ENCODE measurements around the gene DLG2.

DLG2 gene

DNA sequence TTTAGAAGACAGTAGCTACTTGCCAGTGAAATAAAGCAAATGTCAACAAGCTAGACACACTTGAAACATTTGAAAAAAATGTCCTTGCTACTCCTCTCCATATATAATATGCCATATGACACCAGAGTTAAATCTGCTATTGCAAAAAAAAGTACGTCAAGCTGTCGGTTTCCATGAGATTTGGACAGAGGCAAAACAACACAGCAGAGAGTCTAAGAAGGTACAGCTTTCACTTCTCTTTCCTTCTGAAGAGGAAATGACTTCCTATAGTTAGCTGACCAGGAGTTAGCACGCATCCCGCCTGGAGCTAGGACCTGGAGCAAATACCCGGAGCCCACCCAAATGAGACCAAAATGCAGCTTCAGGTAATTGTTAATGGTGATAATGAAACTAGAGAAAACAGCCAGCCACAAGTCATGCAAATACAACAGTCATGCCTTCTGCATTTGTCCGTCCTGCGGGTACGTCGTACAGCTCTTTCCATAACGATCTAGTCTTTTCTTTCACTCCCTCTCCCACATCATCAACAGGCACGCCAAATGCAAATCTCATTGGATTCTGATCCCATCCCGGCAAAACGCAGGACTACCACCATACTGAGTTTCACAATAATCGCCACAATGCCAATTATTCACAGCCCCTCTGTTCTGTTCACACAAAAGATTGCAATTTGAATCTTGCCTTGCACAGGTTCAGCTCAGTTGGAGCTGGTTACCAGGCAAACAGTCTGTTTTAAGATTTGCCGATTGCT lies 1945.9 kb downstream of the DLG2 start:
- FAIRE-seq, result no peak

DNA sequence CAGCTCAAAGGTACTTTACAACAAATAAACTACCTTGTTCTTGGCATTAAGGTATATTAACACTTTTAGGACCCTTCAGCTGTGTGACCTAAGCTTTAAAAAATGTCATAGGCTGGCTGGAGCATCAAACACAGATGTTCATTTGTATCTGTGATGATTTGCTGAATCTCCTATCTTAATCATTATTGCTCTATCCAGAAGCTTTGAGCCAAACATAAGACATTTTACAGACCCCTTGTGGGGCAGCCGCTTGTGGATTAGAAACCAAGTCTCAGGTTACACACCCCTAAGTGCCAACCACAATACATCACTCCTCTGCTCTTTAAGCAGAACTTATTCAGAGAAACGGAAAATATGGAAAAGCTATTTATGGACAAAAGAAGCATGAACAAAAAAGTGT lies 1946.8 kb downstream of the DLG2 start:
- FAIRE-seq, result no peak

DNA sequence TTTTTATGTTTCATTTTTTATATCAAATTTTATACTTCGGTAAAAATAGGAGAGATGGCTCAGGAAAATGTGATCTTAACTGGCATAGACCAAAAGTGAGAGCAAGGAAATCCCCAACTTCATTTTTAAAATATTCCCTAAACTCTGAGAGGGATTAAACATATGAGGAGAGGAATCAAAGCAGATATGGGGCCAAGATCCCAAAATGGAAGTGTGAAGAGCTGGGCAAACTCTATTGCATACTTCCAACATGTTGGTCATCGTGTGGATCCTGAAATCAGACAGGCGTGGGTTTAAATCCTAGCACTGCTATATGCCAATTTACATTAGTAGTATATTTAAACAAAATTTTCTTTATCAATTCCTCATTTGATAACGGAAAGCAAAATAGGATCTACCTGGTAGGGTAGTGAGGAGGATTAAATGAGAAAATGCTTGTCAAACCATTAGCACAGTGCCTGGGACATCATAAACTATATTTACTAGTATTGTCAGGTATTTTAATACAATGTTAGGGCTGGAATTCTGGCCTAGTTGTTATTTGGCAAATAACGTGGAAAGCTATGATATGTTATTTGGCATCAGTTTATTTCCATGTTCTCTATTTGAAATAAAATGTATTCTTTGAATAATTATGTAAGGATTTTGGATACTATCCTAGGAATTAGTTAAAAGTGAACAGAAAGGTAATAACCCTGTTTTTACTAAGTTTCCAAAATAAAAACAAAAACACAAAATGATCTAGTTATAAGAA lies 1948.1 kb downstream of the DLG2 start:
- no peak for FAIRE-seq

DNA sequence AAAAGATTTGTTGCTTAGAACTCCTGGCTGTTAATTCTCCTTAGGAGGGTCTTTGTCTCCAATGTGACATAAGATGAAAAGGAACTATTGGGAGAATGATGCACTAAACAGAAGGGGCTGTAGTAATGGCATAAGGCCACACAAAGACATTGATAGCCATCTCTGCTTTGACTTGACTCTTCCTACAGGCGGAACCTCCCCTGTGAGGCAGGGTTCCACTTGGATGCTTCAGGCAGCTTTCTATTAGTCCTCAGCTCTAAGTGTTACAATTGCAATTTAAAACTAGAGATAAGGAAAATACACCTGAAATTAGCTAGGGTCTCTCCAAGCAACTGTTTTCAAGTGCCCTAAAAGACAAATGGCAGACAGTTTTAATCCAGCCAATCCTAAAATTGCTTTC lies 1949.4 kb downstream of the DLG2 start:
- no peak for FAIRE-seq

DNA sequence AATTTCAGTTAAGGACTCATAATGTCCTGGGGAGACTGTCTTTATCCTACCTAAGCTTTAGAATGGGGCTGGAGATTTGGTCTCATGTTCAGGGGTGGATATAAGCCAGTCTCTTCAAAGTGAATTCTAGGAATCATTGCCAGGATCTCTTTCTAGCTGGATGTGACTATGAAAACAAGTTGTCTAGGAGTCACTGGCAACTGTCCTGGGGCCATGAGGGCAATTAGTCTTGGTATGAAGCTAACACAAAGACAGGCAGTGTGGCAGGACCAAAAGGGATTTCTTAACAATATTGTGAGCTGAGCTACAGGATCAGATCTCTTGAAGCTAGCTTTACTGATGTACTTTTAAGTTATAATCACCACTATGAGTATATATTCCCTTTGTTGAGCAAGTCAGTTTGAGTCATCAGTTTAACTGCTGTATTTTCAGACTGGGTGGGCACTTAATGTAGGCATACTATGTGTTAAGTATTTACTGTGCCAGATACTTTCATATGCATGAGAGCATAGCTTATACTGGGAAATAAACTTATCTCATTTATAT lies 1951.0 kb downstream of the DLG2 start:
- no peak for FAIRE-seq

DNA sequence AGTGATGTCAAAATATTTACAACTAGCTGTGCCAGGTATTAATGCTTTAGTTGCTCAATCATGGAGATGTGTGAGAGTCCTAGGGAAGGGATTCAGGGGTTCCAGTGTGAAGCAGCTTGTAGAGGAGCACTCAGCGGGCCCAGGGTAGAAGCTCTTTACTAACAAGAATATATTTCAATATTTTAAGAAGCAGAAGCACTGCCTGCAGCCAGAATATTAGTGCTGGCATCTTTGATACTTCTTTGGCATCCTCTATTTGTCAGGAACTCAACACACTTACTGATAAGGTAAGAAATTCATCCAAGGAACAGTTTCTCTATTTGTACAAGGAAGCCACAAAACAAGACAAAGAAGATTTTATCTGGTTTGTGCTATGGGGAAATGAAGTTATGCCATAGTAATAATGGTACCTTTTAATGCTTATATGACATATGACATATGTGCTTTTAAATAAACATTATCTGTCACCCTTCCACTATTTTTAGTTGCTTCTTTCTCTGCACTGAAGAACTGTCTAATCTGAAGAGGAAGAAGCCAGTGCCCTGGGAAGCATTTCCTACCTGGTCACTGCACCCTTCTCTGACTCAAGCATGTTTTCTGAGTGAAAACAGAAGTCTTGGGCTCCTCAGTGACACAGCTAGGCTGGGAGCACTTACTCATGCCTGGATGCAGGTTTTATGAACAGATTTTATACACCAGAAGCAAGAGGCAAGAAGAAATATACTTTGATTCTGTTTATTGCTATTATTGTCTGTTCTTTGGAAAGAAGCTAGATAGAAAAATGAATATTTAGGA lies 1952.8 kb downstream of the DLG2 start:
- FAIRE-seq, result no peak

DNA sequence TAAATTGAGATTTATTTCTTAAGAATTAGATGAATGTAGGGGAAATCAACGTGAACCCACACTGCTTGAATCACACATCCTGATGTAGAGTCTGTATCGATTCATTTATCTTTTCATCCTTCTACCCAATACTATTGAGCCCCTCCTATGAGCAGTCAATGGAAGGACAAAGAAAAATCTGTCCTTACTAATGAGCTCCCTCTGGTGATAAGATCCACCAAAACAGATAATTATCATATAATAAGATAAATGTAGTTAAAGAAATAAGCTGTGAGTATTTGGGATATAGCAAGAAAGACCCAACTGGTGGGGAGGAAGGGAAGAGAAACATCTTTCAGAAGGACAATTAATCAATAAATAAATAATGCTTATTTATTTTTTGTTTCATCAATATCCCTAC lies 1955.9 kb downstream of the DLG2 start:
- no peak for FAIRE-seq

DNA sequence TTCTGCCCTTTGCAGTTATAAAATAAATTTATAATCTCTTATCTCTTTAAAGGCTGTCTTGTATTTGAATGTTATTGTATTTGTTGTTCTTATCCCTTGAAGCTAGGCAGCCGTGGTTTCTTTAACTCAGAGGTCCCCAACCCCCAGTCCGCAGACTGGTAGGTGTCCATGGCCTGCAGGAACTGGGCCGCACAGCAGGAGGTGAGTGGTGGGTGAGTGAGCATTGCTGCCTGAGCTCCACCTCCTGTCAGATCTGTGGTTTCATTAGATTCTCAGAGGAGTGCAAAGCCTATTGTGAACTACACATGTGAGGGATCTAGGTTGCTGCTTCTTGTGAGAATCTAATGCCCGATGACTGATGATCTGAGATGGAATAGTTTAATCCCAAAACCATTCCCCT lies 1961.0 kb downstream of the DLG2 start:
- no peak for FAIRE-seq

DNA sequence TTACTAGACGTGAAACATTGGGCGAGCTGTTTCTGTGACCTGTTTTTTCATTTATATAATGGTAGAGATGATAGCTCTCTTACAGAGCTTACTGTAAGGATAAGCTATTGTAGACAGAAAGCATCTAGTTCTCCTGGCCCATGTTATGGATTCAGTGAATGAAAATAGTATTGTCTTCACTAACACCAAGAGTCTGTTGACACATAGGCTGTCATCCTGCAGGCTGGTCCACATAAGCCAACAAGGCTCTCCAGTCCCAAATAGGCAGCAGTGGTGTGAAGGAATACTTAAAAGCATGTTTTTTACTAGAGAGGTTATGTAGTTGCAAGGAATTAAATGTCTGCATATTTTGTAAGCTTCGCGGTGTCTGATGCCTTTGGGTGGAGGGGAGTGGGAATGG lies 1963.2 kb downstream of the DLG2 start:
- FAIRE-seq, result no peak

DNA sequence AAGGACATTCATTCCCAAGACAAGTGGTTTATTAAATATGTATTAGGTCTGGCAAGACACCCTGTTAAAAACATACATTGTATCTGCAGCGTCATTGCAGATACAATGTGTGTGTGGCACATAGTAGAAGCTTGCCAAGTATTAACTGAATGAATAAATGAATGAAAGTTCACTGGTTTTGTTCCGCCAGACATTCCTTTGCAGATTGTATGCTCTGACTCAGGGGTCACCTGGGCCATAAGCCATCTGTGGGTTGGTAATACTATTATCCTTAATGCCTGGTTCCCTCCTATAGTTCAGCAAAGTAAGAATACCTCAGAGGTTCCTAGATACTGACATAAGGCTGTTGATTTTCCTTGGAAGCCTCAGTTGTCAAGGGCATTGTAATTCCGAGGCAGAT lies 1963.7 kb downstream of the DLG2 start:
- no peak for FAIRE-seq

DNA sequence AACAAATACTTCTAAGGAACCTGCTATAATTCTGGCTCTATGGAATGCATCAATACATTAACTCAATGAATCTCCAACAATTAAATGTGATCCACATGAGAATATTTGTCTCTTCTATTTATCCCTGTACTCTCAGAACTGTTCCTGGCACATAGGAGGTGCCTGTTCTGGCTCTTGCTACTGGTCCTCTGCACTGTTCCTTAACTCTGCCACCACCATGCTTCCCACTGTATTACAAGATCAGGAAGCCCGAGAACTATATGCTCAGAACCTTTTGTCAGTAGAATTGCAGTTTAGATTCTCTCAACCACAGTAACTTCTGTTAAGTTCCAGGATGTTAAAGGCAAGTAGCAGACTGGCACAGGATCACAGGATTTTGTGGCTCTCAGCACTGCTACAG lies 1964.7 kb downstream of the DLG2 start:
- FAIRE-seq, result no peak

DNA sequence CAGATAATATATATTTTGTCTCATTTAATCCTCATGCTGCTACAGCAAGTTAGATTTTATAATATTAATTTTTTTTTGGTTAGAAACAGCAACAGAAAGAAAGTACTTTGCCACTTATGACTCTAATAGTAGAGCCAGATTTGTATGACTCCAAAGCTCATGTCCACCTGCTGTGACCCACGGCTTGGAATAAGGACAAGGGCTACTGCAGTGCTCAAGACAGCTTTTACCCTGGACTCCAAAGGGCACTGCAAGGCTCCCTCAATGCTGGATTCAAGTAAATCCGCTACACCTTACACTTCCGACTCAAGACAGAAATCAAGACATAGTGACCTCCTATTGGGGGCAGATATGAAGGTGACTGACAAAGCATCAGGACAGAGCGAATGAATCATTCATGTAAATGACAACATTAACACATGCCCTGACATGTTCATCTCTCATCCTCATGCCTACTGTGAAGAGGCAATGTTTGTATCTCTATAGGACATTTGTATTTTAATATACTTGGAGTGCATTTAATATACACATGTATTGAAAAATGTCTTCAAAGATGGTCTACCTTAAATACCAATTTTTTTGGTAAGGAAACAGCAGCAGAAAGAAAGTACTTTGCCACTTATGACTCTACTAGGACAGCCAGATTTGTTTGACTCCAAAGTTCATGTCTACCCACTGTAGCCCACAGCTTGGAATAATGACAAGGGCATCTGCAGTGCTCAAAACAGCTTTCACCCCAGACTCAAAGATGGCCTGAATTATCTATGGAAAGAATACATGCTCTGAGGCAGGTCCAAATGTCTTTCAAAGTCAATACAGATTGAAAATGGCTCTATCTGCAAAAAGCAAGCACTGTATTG lies 1965.4 kb downstream of the DLG2 start:
- FAIRE-seq, result no peak

DNA sequence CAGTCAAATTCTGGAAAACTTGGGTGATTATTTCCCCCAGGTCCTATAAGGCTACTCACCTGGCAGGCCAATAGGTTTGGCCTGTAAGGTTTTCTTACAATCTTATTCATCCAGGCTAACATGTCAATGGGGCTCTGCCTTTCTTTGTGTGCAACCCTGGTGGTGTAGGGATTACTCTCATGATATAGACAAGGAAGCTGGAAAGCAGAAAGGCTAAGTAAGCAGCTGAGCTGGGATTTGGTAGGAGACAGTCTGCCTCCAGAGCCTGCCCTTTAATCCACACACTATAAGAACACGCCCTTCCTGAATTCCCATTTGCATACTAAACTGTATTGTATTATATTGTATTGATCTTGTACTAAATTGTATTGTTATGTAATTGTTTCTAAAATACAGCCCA lies 1967.7 kb downstream of the DLG2 start:
- FAIRE-seq, result no peak

DNA sequence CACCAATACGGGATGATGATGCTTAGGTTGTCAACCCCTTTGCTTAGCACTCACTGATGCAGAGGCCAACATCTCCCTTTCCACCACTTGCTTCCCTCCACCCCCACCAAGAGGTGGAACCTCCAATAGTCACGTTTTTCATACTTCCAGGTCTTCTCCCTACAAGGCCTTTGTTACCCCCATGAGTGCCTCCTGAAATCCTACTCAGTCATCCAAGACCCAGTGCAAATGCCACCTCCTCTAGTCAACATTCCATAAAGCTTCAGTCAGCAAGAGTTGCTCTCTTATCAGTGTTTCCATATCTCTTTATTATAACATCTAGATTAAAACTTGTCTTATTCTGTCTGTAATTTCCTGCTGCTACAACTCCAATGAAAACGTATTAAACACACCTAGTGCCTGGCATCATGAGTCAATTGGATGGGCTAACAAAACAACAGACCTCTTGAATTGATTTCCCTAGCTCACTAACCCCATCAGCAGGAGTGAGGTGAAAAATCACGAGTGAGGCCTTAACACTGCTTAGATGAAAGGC lies 1970.3 kb downstream of the DLG2 start:
- FAIRE-seq, result no peak

DNA sequence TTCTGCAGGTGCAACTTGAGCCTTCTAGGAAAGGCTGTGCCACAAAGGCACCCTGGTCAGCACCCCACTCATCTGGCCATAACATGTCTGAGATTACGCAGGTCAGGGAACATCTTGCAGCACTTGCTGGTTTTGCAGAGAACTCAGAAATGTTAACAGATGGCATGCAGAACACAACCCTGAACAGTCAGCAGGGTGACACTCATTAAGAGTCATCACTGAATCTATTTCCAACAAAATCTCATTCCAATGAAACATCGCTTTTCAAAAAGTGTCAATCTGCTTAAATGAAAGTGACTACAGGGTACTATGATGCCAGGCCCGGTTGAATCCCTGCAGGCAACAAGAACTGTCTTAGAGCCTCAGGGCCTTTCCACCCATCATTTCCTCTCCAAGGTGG lies 1971.2 kb downstream of the DLG2 start:
- FAIRE-seq, result no peak

DNA sequence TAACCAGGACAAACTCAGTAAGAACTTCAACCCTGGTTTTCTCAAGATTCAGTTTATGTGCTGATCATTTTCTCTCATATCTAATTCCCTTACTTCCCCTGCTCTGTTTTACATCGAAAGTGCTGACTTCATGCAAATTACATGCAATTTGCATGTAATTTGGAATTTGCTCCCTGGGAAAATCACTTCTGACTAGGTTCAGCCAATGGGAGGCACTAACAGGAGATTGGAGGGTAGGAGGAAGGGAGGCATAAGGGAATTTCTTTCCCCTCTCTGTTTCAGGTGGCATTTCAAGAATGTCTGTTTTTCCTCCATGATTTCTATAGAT lies 1977.7 kb downstream of the DLG2 start:
- no peak for FAIRE-seq

DNA sequence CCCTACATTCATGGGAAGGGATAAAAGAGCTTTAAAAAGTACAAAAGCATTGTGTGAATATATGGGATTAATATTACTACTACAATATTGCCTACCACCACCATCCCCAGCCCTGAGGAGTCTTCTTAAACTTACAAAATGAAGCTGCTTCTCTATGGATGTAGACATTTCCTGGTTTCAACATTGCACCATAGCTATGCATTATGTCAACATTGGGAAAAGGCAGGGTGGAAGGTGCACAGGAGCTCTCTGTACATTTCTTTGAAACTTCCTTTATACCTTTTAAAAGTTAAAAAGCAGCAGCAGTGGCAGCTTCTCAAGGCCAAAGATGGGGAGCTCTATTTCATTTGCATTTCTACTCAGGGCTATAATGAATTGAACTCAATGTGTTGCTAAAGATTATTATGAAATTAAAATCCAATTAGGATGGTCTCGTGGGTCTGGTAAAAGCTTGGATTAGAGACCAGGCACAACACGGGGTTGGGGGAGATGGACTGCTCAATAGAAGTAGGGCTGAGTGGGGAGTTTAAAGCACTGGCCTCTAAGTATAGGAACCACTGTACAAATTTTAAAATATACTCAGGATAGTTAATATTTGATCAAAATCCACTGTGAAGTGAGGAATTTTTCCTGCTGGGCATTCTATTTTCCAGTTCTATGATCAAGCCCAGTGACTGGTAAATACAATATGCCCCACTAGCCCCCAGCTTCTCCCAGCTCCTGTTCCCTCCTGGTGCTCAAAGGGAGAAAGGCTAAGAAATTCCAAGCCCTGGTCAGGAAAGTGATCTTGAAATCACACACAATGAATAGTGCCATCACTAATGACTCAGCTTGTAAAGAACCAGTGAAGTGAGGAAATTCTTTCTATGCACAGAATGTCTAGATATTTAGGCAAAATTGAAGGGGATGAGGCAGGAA lies 1978.3 kb downstream of the DLG2 start:
- no peak for FAIRE-seq

DNA sequence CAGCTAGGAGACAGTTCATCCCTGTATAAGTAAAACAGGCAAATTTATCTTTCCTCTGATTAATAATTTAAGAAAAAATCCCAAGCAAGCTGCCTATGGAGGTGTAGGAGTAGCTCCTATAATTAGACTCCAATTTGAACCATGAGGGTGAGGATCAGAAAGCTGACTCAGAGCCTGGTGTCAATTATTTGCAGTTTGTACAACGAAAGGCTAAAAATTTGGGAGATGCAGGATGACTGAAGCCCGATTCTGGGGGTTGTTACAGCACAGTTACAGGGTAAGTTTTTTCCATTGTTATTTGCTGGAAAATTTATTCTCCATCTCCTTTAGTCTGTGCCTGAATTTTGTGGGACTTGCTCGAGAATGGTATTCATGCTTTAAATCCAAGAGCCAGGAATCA lies 1981.6 kb downstream of the DLG2 start:
- no peak for FAIRE-seq

DNA sequence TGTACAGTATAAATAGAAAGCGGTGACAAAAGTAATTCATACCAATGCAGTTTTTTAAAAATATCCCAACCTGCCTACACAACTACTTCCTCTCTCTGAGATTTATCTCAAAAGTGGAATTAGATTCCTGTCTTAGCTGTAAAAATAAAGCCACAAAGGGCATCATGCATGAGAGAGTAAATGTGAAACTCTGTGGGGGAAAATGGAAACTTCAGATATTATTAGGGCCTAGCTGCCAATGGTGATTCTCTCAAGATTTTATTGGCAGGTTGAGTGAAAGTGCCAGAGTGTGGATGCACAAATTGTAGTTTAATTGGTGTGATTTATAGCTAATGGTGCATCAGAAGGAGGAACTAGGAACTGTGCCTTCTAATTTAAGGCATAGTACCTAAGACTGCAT lies 1984.0 kb downstream of the DLG2 start:
- no peak for FAIRE-seq

DNA sequence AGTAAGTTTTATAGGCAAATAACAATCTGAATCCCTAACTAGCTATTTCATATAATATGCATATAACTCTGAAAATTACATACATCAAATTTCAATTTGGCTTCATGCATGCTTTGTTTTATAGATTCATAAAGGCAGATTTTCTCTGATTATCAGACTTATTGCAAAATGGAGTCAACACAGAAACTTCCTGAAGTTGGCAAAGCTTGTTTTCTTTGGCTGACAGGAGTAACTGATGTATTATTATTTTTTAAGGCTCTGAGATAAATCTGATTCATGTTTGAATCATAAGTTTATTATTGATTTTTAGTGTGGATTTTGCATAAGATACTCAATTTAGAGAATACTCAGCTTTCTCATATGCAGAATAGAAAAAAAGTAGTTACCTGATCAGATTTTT lies 1984.6 kb downstream of the DLG2 start:
- no peak for FAIRE-seq

DNA sequence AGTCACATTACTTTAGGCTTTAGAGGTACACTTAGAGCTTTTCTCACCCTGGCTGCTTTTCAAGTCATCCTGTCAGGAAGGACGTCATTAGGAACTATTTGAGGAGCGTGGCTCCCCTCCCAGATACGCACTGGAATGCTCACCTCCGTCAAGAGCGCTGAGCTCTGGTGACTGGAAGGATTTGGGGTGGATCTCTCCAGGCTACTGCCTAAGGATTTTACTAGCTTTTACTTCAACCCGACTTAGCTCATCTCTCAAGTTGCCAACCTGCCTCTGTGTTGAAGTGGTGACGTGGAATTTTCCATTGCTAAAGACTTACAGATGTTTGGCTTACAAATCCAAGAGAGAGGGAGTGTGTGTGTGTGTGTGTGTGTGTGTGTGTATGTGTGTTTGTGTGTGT lies 1985.6 kb downstream of the DLG2 start:
- FAIRE-seq, result no peak

Measured in G401.6 (cell line).